Glutamatergic neuron (in vitro differentiated cells): ENCODE measurements around the gene CNRIP1. TPM values are rescaled to one million over a fixed set of nuclear protein-coding genes. Genes with fewer than 3 reads are reported as not detected.

Experiments
- DNase-seq: peaks from one replicate; pipeline ENCODE4 v3.0.0; 2022
- H3K27ac Mint-ChIP-seq: one replicate; pipeline ENCODE4 v1.8.0; 2020; ENCODE audit warnings: mild to moderate bottlenecking, mixed read lengths, inconsistent platforms; ENCODE audit not compliant: unreplicated experiment
- H3K27me3 Mint-ChIP-seq: one replicate; pipeline ENCODE4 v1.8.0; 2020; ENCODE audit warnings: mild to moderate bottlenecking, moderate library complexity, mixed read lengths, inconsistent platforms; ENCODE audit not compliant: unreplicated experiment
- H3K36me3 Mint-ChIP-seq: one replicate; pipeline ENCODE4 v1.8.0; 2020; ENCODE audit warnings: mild to moderate bottlenecking, mixed read lengths, inconsistent platforms; ENCODE audit not compliant: unreplicated experiment
- H3K4me1 Mint-ChIP-seq: one replicate; pipeline ENCODE4 v1.8.0; 2020; ENCODE audit warnings: mild to moderate bottlenecking, low read depth, mixed read lengths, inconsistent platforms; ENCODE audit not compliant: unreplicated experiment
- H3K4me3 Mint-ChIP-seq: one replicate; pipeline ENCODE4 v1.8.0; 2020; ENCODE audit warnings: mild to moderate bottlenecking, mixed read lengths, inconsistent platforms; ENCODE audit not compliant: unreplicated experiment
- H3K9me3 Mint-ChIP-seq: one replicate; pipeline ENCODE4 v1.8.0; 2020; ENCODE audit warnings: mild to moderate bottlenecking, moderate library complexity, mixed read lengths, inconsistent platforms; ENCODE audit not compliant: unreplicated experiment
- CTCF ChIP-seq: fragments of 200-600 bp; sonication (generic); IDR thresholded peaks from one replicate; pipeline ENCODE4 v1.5.0; 2021; ENCODE audit not compliant: partially characterized antibody, unreplicated experiment
- total RNA-seq: library from RNA; stranded (reverse); fragmentation: NEBNext Ultra II Directional; extraction: Animal tissue kit (Norgen Biotek cat#: 25700); gene quantifications from one replicate; pipeline ENCODE4 v1.2.1, GENCODE V29; 2021; ENCODE audit not compliant: unreplicated experiment

The CNRIP1 gene
- total RNA-seq, 1 donor from 2014 or later, result 28.0 TPM

- no peaks in the 10 kb centered on the region for H3K9me3 Mint-ChIP-seq
- no peak overlapping the region for H3K27ac Mint-ChIP-seq
- peaks cover 14% of the 10 kb centered on the region for H3K4me1 Mint-ChIP-seq
- H3K27me3 Mint-ChIP-seq, result peaks cover 2% of the 10 kb centered on the region
- no peak overlapping the region for H3K4me3 Mint-ChIP-seq
- DNase-seq, result no peak
- H3K36me3 Mint-ChIP-seq, result no peaks in the 10 kb centered on the region
- TF ChIP-seq CTCF, result no peak
These were observed 39.4 kb downstream of the CNRIP1 start for GRCh38 chr2:68280348-68280747.

- no peak for DNase-seq
- no peaks in the 10 kb centered on the region for H3K9me3 Mint-ChIP-seq
- no peaks in the 10 kb centered on the region for H3K36me3 Mint-ChIP-seq
- H3K4me1 Mint-ChIP-seq, result peaks cover 11% of the 10 kb centered on the region
- no peak overlapping the region for H3K4me3 Mint-ChIP-seq
- peaks cover 2% of the 10 kb centered on the region for H3K27me3 Mint-ChIP-seq
- no peak overlapping the region for H3K27ac Mint-ChIP-seq
- no peak for TF ChIP-seq CTCF
These were observed 40.1 kb downstream of the CNRIP1 start for GRCh38 chr2:68279691-68280090.

DNA sequence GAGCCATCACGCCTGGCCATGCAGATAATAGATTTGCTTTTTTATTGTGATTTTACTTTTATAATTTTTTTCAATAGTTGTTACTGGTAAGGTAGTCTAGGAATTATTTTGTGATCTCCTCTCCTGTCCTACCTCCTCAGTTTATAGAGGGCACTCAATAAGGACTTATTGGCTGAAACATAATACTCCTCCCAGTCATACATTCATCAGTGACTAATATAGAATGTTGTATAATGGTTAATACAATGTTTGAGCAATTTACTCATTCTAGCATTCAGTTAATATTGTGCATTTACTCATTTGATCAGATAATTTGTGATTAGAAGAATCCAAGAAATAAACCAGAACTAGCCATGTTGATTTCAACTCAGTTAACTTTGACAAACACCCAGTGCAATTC is 41.6 kb downstream of the CNRIP1 start:
- peaks cover 11% of the 10 kb centered on the region for H3K4me1 Mint-ChIP-seq
- H3K27me3 Mint-ChIP-seq, result peaks cover 2% of the 10 kb centered on the region
- TF ChIP-seq CTCF, result no peak
- H3K27ac Mint-ChIP-seq, result no peak overlapping the region
- no peaks in the 10 kb centered on the region for H3K9me3 Mint-ChIP-seq
- H3K36me3 Mint-ChIP-seq, result no peaks in the 10 kb centered on the region
- no peak overlapping the region for H3K4me3 Mint-ChIP-seq
- no peak for DNase-seq

- peaks cover 1% of the 10 kb centered on the region for H3K27me3 Mint-ChIP-seq
- no peak for DNase-seq
- H3K4me3 Mint-ChIP-seq, result no peak overlapping the region
- H3K9me3 Mint-ChIP-seq, result no peaks in the 10 kb centered on the region
- H3K4me1 Mint-ChIP-seq, result peaks cover 16% of the 10 kb centered on the region
- no peak for TF ChIP-seq CTCF
- no peaks in the 10 kb centered on the region for H3K36me3 Mint-ChIP-seq
- H3K27ac Mint-ChIP-seq, result no peak overlapping the region
These were observed 45.7 kb downstream of the CNRIP1 start for GRCh38 chr2:68274022-68274421.

GRCh38 chr2:68272246-68272994 is 47.3 kb downstream of the CNRIP1 start:
- no peak for DNase-seq
- H3K36me3 Mint-ChIP-seq, result no peaks in the 10 kb centered on the region
- H3K9me3 Mint-ChIP-seq, result no peaks in the 10 kb centered on the region
- no peak for TF ChIP-seq CTCF
- H3K27ac Mint-ChIP-seq, result peak overlapping the region; percentile 4
- H3K4me3 Mint-ChIP-seq, result no peak overlapping the region
- H3K4me1 Mint-ChIP-seq, result peaks cover 16% of the 10 kb centered on the region
- peaks cover 1% of the 10 kb centered on the region for H3K27me3 Mint-ChIP-seq
